Large intestine (tissue), 12 donors: ENCODE data around the gene WDR54. TPM values are rescaled to one million over a fixed set of nuclear protein-coding genes. Genes with fewer than 3 reads are reported as not detected.
A peak's percentile ranks its signal among the peaks of the same experiment; 100 is the strongest.

Experiments used
- DNase-seq, 2 donors: peaks; one replicate each; pipeline versions ENCODE4 v3.0.0 to v3.0.0-alpha.2; 2013
- H3K27ac ChIP-seq: one replicate; pipeline ENCODE4 v1.5.1; 2013; ENCODE audit warnings: low read length
- H3K27me3 ChIP-seq: 2 replicates; pipeline ENCODE4 v1.6.1; 2013; ENCODE audit warnings: low read length; ENCODE audit not compliant: control insufficient read depth, insufficient read depth
- H3K36me3 ChIP-seq: 2 replicates; pipeline ENCODE4 v1.6.1; 2013; ENCODE audit warnings: low read length; ENCODE audit not compliant: control insufficient read depth, insufficient read depth
- H3K4me1 ChIP-seq: one replicate; pipeline ENCODE4 v1.6.1; 2013; ENCODE audit warnings: low read length; ENCODE audit not compliant: control insufficient read depth, insufficient read depth
- H3K4me3 ChIP-seq: one replicate; pipeline ENCODE4 v1.5.1; 2013; ENCODE audit warnings: low read length
- H3K9me3 ChIP-seq: one replicate; pipeline ENCODE4 v1.6.1; 2013; ENCODE audit warnings: mild to moderate bottlenecking, low read depth, low read length, moderate library complexity; ENCODE audit not compliant: control insufficient read depth
- WGBS: methylation state at CpG from one replicate; pipeline ENCODE4 v1.1.5; 2013; ENCODE audit warnings: low lambda C conversion rate; ENCODE audit not compliant: insufficient coverage; 5-methylcytosine and 5-hydroxymethylcytosine counted together
- long read RNA-seq, 11 donors: transcript quantifications; one replicate each; lab custom pipeline, GENCODE V29; 2026
- polyA plus RNA-seq: library from polyadenylated mRNA; unstranded; fragments of 120-200 nt; gene quantifications from one replicate; pipeline ENCODE4 v1.2.1, GENCODE V29; 2013

WDR54 gene, protein sequence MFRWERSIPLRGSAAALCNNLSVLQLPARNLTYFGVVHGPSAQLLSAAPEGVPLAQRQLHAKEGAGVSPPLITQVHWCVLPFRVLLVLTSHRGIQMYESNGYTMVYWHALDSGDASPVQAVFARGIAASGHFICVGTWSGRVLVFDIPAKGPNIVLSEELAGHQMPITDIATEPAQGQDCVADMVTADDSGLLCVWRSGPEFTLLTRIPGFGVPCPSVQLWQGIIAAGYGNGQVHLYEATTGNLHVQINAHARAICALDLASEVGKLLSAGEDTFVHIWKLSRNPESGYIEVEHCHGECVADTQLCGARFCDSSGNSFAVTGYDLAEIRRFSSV
- polyA plus RNA-seq = 13.4 TPM
- long read RNA-seq, donor 1, partial matches to known transcripts = 0 of 2 reads
- long read RNA-seq, donor 1, other reads (novel, unspliced or antisense) = 0 of 2 reads
- long read RNA-seq, donor 2, partial matches to known transcripts = 0 of 4 reads
- long read RNA-seq, donor 2, other reads (novel, unspliced or antisense) = 0 of 4 reads
- long read RNA-seq, donor 3 = 0 reads
- long read RNA-seq, donor 4 = 0 reads
- long read RNA-seq, donor 5, transcript WDR54-201 (10 exons, 1,147 nt) = major isoform, 7 of 8 reads
- long read RNA-seq, donor 5, partial matches to known transcripts = 0 of 8 reads
- long read RNA-seq, donor 5, other reads (novel, unspliced or antisense) = 0 of 8 reads
- long read RNA-seq, donor 6, partial matches to known transcripts = 17 of 33 reads
- long read RNA-seq, donor 6, other reads (novel, unspliced or antisense) = 12 of 33 reads
- long read RNA-seq, donor 7, partial matches to known transcripts = 0 of 2 reads
- long read RNA-seq, donor 7, other reads (novel, unspliced or antisense) = 0 of 2 reads
- long read RNA-seq, donor 8, transcript WDR54-201 (10 exons, 1,147 nt) = major isoform, 7 of 42 reads
- long read RNA-seq, donor 8, partial matches to known transcripts = 22 of 42 reads
- long read RNA-seq, donor 8, other reads (novel, unspliced or antisense) = 11 of 42 reads
- long read RNA-seq, donor 9, partial matches to known transcripts = 0 of 5 reads
- long read RNA-seq, donor 9, other reads (novel, unspliced or antisense) = 0 of 5 reads
- long read RNA-seq, donor 10, partial matches to known transcripts = 18 of 42 reads
- long read RNA-seq, donor 10, other reads (novel, unspliced or antisense) = 18 of 42 reads
- long read RNA-seq, donor 11, partial matches to known transcripts = 9 of 23 reads
- long read RNA-seq, donor 11, other reads (novel, unspliced or antisense) = 11 of 23 reads

DNA sequence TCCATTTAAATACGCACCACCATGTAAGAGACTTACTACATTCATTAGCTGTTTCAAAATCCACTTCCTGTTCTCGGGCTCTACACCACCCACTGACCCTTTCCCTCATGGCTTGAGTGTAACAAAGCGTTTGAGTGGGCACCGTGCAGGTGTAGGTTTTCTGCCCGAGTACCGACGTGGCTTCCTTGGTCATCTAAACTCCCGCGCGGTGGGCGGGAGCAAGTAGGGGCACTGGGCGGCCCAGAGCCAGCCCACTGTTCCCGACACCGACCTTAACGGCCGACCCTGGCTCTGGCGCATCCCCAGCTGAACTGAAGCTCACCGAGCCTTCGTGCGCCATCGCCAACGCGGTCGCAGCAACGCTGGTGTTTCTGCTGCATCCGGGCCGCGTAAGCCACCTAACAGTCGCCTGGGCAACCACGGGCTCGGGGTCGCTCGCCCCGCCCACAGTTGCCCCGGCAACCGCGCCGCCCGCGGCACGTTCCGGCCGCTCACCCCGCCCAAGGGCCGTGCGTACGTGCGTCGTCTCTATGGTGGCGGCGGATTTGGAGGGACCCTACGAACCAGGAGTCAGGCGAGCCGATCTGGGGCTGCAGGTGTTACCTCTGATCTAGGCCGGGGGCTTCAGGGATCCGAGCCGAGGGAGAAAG is at the start of gene WDR54, which contains the start of gene C2orf81:
TSS of gene WDR54 (plus strand) at position 510 of the 650 bp plus-strand sequence. CDS start 424 bp downstream, outside the sequence.
TSS of gene C2orf81 (minus strand) at position 399 of the 650 bp plus-strand sequence. CDS start at position 340, 59 bp downstream.
- peak within 1 kb of the TSS; percentile 39 for H3K27ac ChIP-seq
- peaks cover 36% of the 10 kb centered on the region for H3K4me1 ChIP-seq
- peaks cover 5% of the 10 kb centered on the region for H3K27me3 ChIP-seq
- H3K36me3 ChIP-seq = peaks cover 22% of the 10 kb centered on the region
- H3K9me3 ChIP-seq = no peaks in the 10 kb centered on the region
- peak; percentile 81 to 83 for DNase-seq
- peak within 1 kb of the TSS; percentile 70 for H3K4me3 ChIP-seq
- WGBS = 38% methylated on average over 1 of the region's 57 CpGs

DNA sequence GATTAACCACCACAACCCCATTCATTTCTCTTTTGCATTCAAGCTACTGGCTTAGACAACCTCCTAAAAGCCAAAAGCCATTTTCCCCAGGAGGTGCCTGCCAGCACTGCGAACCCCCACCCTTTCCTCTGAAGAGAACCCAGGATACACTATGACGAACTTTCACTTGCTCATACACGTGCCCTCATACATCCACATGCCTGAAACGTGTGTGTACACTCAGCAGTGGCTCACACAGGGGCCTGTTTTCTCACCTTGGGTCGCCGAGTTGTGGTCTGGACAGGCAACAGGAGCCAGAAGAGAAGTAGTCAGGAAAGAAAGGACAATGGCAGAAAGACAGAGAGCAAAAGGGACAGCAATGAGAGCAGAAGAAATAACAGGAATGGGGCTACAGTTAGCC is 48.9 kb upstream of the WDR54 start:
- H3K27me3 ChIP-seq = no peaks in the 10 kb centered on the region
- H3K4me1 ChIP-seq = peaks cover 11% of the 10 kb centered on the region
- H3K4me3 ChIP-seq = no peak overlapping the region
- no peaks in the 10 kb centered on the region for H3K9me3 ChIP-seq
- no peak overlapping the region for H3K27ac ChIP-seq
- peaks cover 73% of the 10 kb centered on the region for H3K36me3 ChIP-seq
- 91% methylated on average over 5 of the region's 6 CpGs for WGBS
- DNase-seq = no peak

DNA sequence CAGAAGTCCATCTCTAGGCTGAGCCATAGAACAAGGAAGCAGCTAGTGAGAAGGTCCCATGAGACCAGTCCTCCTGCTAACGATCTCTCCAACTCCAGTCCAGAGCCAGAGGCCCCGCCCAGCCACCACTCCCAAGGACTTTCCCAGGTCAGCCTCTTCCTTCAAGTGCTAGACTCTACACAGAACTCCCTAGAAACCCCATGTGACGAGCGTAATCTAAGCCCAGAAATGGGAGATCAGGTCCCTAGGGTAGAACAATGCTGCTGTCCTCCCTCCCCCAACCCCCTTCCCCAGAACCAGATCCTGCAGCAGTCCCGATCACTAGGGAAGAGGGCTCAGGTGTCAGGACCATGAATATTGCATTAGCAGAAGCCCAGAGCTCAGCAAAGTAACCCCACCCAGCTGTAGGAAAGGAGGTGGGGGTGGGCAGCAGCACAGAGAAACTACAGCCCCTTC is 48.3 kb upstream of the WDR54 start:
- Histone ChIP-seq H3K36me3 (peaks cover 71% of the 10 kb centered on the region), H3K9me3 (no peaks in the 10 kb centered on the region), H3K27ac (no peak overlapping the region), H3K27me3 (no peaks in the 10 kb centered on the region), H3K4me3 (no peak overlapping the region), H3K4me1 (peaks cover 11% of the 10 kb centered on the region)
- peak; percentile 17 to 62 for DNase-seq
- no CpG with 5 or more reads among the region's 5 CpGs for WGBS

DNA sequence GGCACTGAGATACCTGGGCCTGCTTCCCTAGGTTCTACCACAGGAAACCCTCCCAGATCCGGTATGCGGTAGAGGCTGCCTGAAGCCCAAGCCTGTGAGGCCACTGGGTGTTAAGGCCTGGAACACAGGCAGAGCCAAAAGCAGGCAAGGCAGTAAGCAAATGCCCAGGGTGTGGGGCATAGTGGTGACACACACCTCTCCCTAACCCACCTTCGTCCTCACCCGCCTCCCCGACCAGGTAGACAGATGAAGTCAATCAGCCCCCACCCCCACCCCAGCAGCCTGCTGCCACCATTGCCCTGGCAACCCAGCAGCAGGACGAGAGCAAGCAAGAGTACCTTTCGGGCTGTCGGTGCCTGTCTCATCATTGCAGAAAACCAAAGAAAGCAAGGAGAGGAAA is 47.5 kb upstream of the WDR54 start:
- peaks cover 11% of the 10 kb centered on the region for H3K4me1 ChIP-seq
- H3K27me3 ChIP-seq = no peaks in the 10 kb centered on the region
- no CpG with 5 or more reads among the region's 8 CpGs for WGBS
- no peak overlapping the region for H3K27ac ChIP-seq
- peaks cover 63% of the 10 kb centered on the region for H3K36me3 ChIP-seq
- H3K4me3 ChIP-seq = peak overlapping the region; percentile 37
- no peak for DNase-seq
- no peaks in the 10 kb centered on the region for H3K9me3 ChIP-seq

DNA sequence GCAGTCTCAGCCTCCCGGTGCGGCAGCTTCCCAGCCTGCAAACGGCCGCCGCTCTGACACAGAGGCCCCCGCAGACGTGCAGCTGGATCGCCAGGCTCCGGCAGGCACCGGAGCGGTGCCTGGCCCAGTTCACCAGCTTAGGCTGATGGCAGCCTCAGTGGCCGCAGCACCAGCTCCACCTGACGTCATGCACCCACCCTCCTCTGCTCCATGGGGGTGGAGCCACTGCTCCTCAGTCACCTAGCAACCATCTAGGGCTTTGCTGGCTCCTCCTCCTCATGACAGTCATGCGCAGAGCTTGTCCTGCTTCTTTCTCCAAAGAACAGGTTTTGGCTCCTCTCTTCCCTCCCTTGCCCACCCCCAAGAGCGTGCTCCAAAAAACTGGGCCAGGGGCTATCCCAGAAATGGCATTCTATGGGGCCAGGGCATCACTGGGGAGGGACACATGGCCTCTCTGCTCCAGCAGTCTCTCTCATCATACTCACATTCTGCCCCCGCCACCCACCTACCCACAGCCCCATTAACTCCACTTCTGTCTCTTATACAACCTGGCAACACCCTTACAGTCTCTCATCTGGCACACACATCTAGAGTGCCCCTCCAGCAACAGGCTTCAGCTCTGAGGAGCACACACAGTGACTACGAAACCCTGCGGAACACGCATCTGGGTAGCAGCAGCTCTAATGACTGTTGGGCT is 46.9 kb upstream of the WDR54 start:
- peak overlapping the region; percentile 37 for H3K4me3 ChIP-seq
- WGBS = no CpG with 5 or more reads among the region's 19 CpGs
- H3K9me3 ChIP-seq = no peaks in the 10 kb centered on the region
- H3K27me3 ChIP-seq = no peaks in the 10 kb centered on the region
- peaks cover 12% of the 10 kb centered on the region for H3K4me1 ChIP-seq
- peak overlapping the region; percentile 19 for H3K27ac ChIP-seq
- peak; percentile 68 to 72 for DNase-seq
- H3K36me3 ChIP-seq = peaks cover 57% of the 10 kb centered on the region

DNA sequence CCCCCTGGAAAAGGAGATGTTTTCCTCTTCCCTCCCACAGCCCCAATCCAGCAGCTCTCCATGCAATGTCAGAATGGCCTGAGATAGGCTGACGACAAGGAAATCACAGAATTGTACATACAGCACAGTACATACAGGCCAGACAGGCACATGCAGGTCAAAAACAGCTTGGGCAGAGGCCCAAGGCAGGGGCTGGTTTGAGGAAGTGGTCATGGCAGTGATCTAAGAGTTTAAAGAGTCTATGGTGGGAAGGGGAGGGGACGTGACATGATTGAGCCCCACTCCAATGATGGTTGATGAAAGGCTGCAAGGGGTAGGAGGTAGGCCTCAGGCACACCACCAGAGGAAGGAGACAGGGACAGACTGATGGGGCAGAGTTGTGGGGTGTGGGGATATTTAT is 45.7 kb upstream of the WDR54 start:
- H3K27ac ChIP-seq = no peak overlapping the region
- H3K4me3 ChIP-seq = no peak overlapping the region
- H3K27me3 ChIP-seq = no peaks in the 10 kb centered on the region
- no CpG with 5 or more reads among the region's 2 CpGs for WGBS
- peaks cover 45% of the 10 kb centered on the region for H3K36me3 ChIP-seq
- H3K4me1 ChIP-seq = peaks cover 16% of the 10 kb centered on the region
- DNase-seq = no peak
- no peaks in the 10 kb centered on the region for H3K9me3 ChIP-seq

DNA sequence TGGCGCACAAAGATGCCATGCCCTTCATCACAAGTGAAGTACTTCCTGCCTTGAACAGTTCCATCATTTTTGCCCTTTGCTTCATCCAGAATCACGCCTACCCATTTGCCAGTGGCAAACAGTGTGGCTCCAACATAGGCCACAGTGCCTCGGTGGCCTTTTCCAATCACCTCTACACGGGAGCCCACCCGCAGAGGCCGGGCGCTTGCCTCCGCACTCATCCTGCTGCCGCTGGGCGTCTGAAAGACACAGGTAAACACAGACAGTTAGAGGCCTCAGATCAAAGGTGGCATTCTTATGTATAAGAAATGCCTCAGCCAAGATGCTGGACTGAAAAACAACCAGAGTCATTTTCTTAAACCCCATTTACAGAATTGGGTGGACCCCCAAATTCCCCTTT is 43.5 kb upstream of the WDR54 start:
- Histone ChIP-seq H3K4me1 (peaks cover 15% of the 10 kb centered on the region), H3K4me3 (no peak overlapping the region), H3K9me3 (no peaks in the 10 kb centered on the region), H3K27ac (no peak overlapping the region), H3K27me3 (no peaks in the 10 kb centered on the region), H3K36me3 (peaks cover 29% of the 10 kb centered on the region)
- no CpG with 5 or more reads among the region's 10 CpGs for WGBS
- DNase-seq = no peak

DNA sequence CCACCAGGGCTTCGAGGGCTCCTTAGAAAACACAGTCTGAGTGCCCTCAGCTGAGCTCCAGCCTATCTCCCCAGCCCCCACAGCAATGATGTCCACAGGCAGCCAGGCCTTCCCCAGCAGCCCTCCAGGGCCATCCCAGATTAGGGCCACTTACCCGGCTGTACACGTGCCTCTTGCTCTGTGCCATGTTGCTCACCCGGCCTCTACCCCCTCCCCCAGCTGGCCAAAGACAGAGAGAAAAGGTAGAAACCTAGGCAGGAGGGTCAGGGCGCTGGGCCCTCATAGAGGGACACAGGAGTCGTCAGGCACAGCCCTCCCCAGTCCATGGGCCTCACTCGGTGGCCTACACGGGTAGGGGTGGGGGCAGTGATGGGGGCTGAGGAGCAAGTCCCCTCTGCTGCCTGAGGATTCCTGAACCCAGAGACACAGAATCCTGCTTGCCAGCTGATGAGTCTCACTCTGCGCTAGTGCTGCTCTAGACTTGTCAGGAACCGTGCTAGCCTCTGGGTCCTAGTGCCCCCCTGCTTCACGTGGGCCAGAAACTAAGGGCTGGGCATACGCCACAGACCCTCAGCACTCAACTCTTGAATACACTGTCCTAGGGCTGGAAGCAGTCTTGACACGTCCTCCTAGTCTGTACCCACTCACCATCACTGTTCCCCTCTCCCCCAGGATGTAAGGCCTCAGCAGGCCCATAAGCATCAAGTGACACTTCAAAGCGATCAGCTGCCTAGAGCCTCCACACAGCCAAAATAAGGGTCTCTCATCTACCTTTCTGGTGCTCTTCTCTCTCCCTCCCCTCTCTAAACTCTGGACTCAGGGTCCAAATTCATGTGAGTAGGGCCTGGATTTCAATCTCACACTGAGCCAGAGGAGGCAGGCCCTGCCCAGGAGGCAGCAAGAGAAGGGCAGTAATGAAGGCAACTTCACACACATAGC is 41.4 kb upstream of the WDR54 start, which contains the start of gene DCTN1:
TSS of gene DCTN1 (minus strand) at position 461 of the 939 bp plus-strand sequence. CDS start at position 187, 274 bp downstream.
- Histone ChIP-seq H3K4me1 (peaks cover 5% of the 10 kb centered on the region), H3K4me3 (no peak within 1 kb of the TSS), H3K9me3 (no peaks in the 10 kb centered on the region), H3K36me3 (peaks cover 32% of the 10 kb centered on the region), H3K27ac (no peak within 1 kb of the TSS), H3K27me3 (no peaks in the 10 kb centered on the region)
- DNase-seq = peak; percentile 26 to 42
- WGBS = no CpG with 5 or more reads among the region's 14 CpGs
